Smooth muscle cell (in vitro differentiated cells): Measurements from ENCODE around the gene RPL23. TPM values are rescaled to one million over a fixed set of nuclear protein-coding genes. Genes with fewer than 3 reads are reported as not detected.

Experiments used
- DNase-seq: peaks from one replicate; lab custom pipeline; 2025; ENCODE audit not compliant: unreplicated experiment; lab: John Stamatoyannopoulos, UW
- H2AFZ ChIP-seq: fragments of 200-600 bp; sonication (generic); 2 replicates; pipeline ENCODE4 v1.6.0; 2016; ENCODE audit warnings: antibody characterized with exemption, low read depth, mild to moderate bottlenecking
- H3F3A ChIP-seq: fragments of 200-600 bp; sonication (generic); 2 replicates; pipeline ENCODE4 v1.6.0; 2017; ENCODE audit warnings: antibody characterized with exemption, low read depth
- H3K27ac ChIP-seq: fragments of 200-600 bp; sonication (generic); 2 replicates; pipeline ENCODE4 v1.5.1; 2016; ENCODE audit warnings: low read depth, mild to moderate bottlenecking
- H3K27me3 ChIP-seq: fragments of 200-600 bp; sonication (generic); 2 replicates; pipeline ENCODE4 v1.6.1; 2016; ENCODE audit warnings: low read depth, mild to moderate bottlenecking
- H3K36me3 ChIP-seq: fragments of 200-600 bp; sonication (generic); 2 replicates; pipeline ENCODE4 v1.5.1; 2016; ENCODE audit warnings: low read depth
- H3K4me1 ChIP-seq: fragments of 200-600 bp; sonication (generic); 2 replicates; pipeline ENCODE4 v1.5.1; 2016; ENCODE audit warnings: low read depth
- H3K4me2 ChIP-seq: fragments of 200-600 bp; sonication (generic); 2 replicates; pipeline ENCODE4 v1.6.0; 2016; ENCODE audit warnings: mild to moderate bottlenecking
- H3K4me3 ChIP-seq: fragments of 200-600 bp; sonication (generic); 2 replicates; pipeline ENCODE4 v1.5.1; 2016; ENCODE audit warnings: mild to moderate bottlenecking
- H3K79me2 ChIP-seq: fragments of 200-600 bp; sonication (generic); 2 replicates; pipeline ENCODE4 v1.6.0; 2016; ENCODE audit warnings: low read depth, mild to moderate bottlenecking
- H3K9ac ChIP-seq: fragments of 200-600 bp; sonication (generic); 2 replicates; pipeline ENCODE4 v1.6.0; 2016; ENCODE audit warnings: low read depth
- H3K9me3 ChIP-seq: fragments of 200-600 bp; sonication (generic); replicated peaks from 2 replicates; pipeline ENCODE4 v1.5.1; 2016; ENCODE audit warnings: low read depth
- H4K20me1 ChIP-seq: fragments of 200-600 bp; sonication (generic); 2 replicates; pipeline ENCODE4 v1.6.0; 2016; ENCODE audit warnings: low read depth
- CTCF ChIP-seq: fragments of 200-600 bp; sonication (generic); IDR thresholded peaks from 2 replicates; pipeline ENCODE4 v1.5.1; 2017; ENCODE audit warnings: borderline replicate concordance, mild to moderate bottlenecking, antibody characterized with exemption; ENCODE audit not compliant: insufficient read depth, poor library complexity, severe bottlenecking
- WGBS: methylation state at CpG from one replicate; pipeline ENCODE4 v1.1.7; 2016; ENCODE audit warnings: low lambda C conversion rate; 5-methylcytosine and 5-hydroxymethylcytosine counted together
- polyA plus RNA-seq: library from polyadenylated mRNA; unstranded; fragments of >200 nt; fragmentation: Nextera tagmentation; extraction: Ambion mirVana; gene quantifications from 2 replicates; pipeline ENCODE4 v1.2.1, GENCODE V29; 2016
- total RNA-seq: library from RNA; depleted of rRNA; stranded (reverse); fragments of >200 nt; gene quantifications from 2 replicates; pipeline ENCODE4 v1.2.3, GENCODE V29; 2014

Gene RPL23
- total and polyA plus RNA-seq, 2 experiments from 2014 or later: 435 to 1,715 TPM

GRCh38 chr17:38871247-38872015, 17.9 kb upstream of the RPL23 start:
- H3K9ac ChIP-seq: peak overlapping the region; percentile 86
- H3K36me3 ChIP-seq: no peaks in the 10 kb centered on the region
- H2AFZ ChIP-seq: no peak overlapping the region
- DNase-seq: no peak
- peak overlapping the region; percentile 76 for H3K4me3 ChIP-seq
- TF ChIP-seq CTCF: no peak
- H3K4me1 ChIP-seq: peaks cover 18% of the 10 kb centered on the region
- 23% methylated on average over 11 of the region's 11 CpGs for WGBS
- peaks cover 57% of the 10 kb centered on the region for H4K20me1 ChIP-seq
- no peaks in the 10 kb centered on the region for H3K27me3 ChIP-seq
- no peaks in the 10 kb centered on the region for H3K9me3 ChIP-seq
- peak overlapping the region; percentile 97 for H3K4me2 ChIP-seq
- H3K27ac ChIP-seq: peak overlapping the region; percentile 57
- peaks cover 15% of the 10 kb centered on the region for H3F3A ChIP-seq
- H3K79me2 ChIP-seq: peaks cover 65% of the 10 kb centered on the region

- H3K4me2 ChIP-seq: peak overlapping the region; percentile 97
- peaks cover 19% of the 10 kb centered on the region for H3F3A ChIP-seq
- H3K36me3 ChIP-seq: no peaks in the 10 kb centered on the region
- H3K79me2 ChIP-seq: peaks cover 56% of the 10 kb centered on the region
- under 1% methylated on average over 39 of the region's 56 CpGs for WGBS
- DNase-seq: peak; percentile 63
- peak overlapping the region; percentile 86 for H3K9ac ChIP-seq
- no peaks in the 10 kb centered on the region for H3K27me3 ChIP-seq
- H3K9me3 ChIP-seq: no peaks in the 10 kb centered on the region
- peak overlapping the region; percentile 73 for H3K27ac ChIP-seq
- H3K4me3 ChIP-seq: peak overlapping the region; percentile 76
- no peak for TF ChIP-seq CTCF
- peaks cover 15% of the 10 kb centered on the region for H3K4me1 ChIP-seq
- H2AFZ ChIP-seq: peak overlapping the region; percentile 8
- peaks cover 48% of the 10 kb centered on the region for H4K20me1 ChIP-seq
Measured at GRCh38 chr17:38870259-38871165, 17.0 kb upstream of the RPL23 start.

- H3K27me3 ChIP-seq: no peaks in the 10 kb centered on the region
- no peak for TF ChIP-seq CTCF
- no peaks in the 10 kb centered on the region for H3K9me3 ChIP-seq
- peak within 1 kb of the TSS; percentile 76 for H3K4me3 ChIP-seq
- H3K27ac ChIP-seq: peak within 1 kb of the TSS; percentile 73
- H3K4me2 ChIP-seq: peak within 1 kb of the TSS; percentile 97
- DNase-seq: peak; percentile 86
- H3K9ac ChIP-seq: peak within 1 kb of the TSS; percentile 86
- H3K36me3 ChIP-seq: no peaks in the 10 kb centered on the region
- H3K4me1 ChIP-seq: peaks cover 7% of the 10 kb centered on the region
- H2AFZ ChIP-seq: peak within 1 kb of the TSS; percentile 50
- H4K20me1 ChIP-seq: peaks cover 40% of the 10 kb centered on the region
- WGBS: under 1% methylated on average over 45 of the region's 73 CpGs
- H3F3A ChIP-seq: peaks cover 19% of the 10 kb centered on the region
- H3K79me2 ChIP-seq: peaks cover 48% of the 10 kb centered on the region
Measured at GRCh38 chr17:38869526-38870258, 16.2 kb upstream of the RPL23 start, which contains the start of gene LASP1. TSS of gene LASP1 (plus strand) at chr17:38870058. CDS start at chr17:38870190, 132 bp downstream.
